Activated CD4-positive, alpha-beta T cell treated with anti-CD3 and anti-CD28 coated beads for 36 hours (primary cell): ENCODE measurements around the gene SPRTN. TPM values are rescaled to one million over a fixed set of nuclear protein-coding genes. Genes with fewer than 3 reads are reported as not detected.

Experiments used
- ATAC-seq: fragments of 200-7000 bp; cut with Tn5 transposase; one replicate; pipeline ENCODE4 v1.10.0; 2021; ENCODE audit warnings: mild to moderate bottlenecking, moderate library complexity
- CTCF ChIA-PET: fragments of 350-600 bp; sonication (Branson Sonifier 250); formaldehyde crosslinking; loops from one replicate; lab custom pipeline; 2021; ENCODE audit warnings: antibody characterized with exemption; lab: Charles Lee
- POLR2A ChIA-PET: fragments of 350-600 bp; sonication (Branson Sonifier 250); formaldehyde crosslinking; loops from one replicate; lab custom pipeline; 2021; ENCODE audit warnings: antibody characterized with exemption, inconsistent platforms; lab: Charles Lee
- DNase-seq: peaks from one replicate; pipeline ENCODE4 v3.0.0-alpha.2; 2020
- H3K27ac Mint-ChIP-seq: one replicate; pipeline ENCODE4 v1.8.0; 2021; ENCODE audit warnings: mixed read lengths
- H3K27me3 Mint-ChIP-seq: one replicate; pipeline ENCODE4 v1.8.0; 2021; ENCODE audit warnings: mixed read lengths
- H3K36me3 Mint-ChIP-seq: one replicate; pipeline ENCODE4 v1.8.0; 2021; ENCODE audit warnings: low read depth, mixed read lengths
- H3K4me1 Mint-ChIP-seq: one replicate; pipeline ENCODE4 v1.8.0; 2021; ENCODE audit warnings: mixed read lengths
- H3K4me3 Mint-ChIP-seq: one replicate; pipeline ENCODE4 v1.8.0; 2021; ENCODE audit warnings: mild to moderate bottlenecking, moderate library complexity, mixed read lengths
- H3K9me3 Mint-ChIP-seq: one replicate; pipeline ENCODE4 v1.8.0; 2021; ENCODE audit warnings: low read depth, mixed read lengths
- intact Hi-C, 2 experiments: fragments of 100-400 bp; cut with DNase I in 1 of 2; cut with micrococcal nuclease in 1 of 2; formaldehyde crosslinking; loops; one replicate each; pipeline versions ENCODE4 v1.14.2 to v1.15.1; 2022 to 2024; cut with DNase I, micrococcal nuclease
- total RNA-seq, 2 experiments: library from RNA; stranded (reverse); gene quantifications; one replicate each; pipeline ENCODE4 v1.2.3, GENCODE V29; 2021

The SPRTN gene
- total RNA-seq, 2 experiments from 2014 or later = 7.8 to 10.9 TPM

GRCh38 chr1:231381729-231382128 lies 43.6 kb downstream of the SPRTN start:
- Mint-ChIP-seq H3K9me3 (no peaks in the 10 kb centered on the region), H3K27me3 (no peaks in the 10 kb centered on the region), H3K27ac (no peak overlapping the region), H3K36me3 (no peaks in the 10 kb centered on the region), H3K4me3 (no peak overlapping the region), H3K4me1 (peaks cover 40% of the 10 kb centered on the region)
- no peak for ATAC-seq
- no peak for DNase-seq
- ChIA-PET POLR2A (no interaction called here), CTCF (interaction anchor here (0.7 to 1.5 kb wide), 3 partner anchors 25 to 222 kb away, joined by 3 to 5 read pairs (median 3); no protein-coding TSS in a partner anchor)
- intact Hi-C loops = no loop called here

DNA sequence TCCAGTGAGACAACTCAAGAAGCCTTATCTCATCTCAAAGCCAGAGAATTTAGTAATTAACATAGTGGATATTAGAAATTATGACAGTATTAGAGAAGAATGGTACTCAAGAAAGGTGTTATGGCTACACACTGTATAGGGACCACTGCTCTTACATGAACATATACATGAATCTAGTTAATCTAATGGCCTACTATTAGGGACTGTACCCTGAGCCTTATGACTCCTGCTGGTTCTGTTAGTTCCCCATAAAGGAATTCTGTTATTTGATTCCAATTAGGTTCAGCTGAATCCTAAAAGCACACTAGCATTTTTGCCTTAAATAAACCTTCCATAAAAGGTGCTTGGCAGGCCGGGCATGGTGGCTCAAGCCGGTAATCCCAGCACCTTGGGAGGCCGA lies 44.3 kb downstream of the SPRTN start:
- Mint-ChIP-seq H3K36me3 (no peaks in the 10 kb centered on the region), H3K9me3 (no peaks in the 10 kb centered on the region), H3K27ac (no peak overlapping the region), H3K27me3 (no peaks in the 10 kb centered on the region), H3K4me1 (peaks cover 36% of the 10 kb centered on the region), H3K4me3 (no peak overlapping the region)
- DNase-seq (no peak), ATAC-seq (no peak)
- ChIA-PET CTCF (interaction anchor here (0.6 to 0.7 kb wide), 2 partner anchors 25 to 1763 kb away, joined by 3 read pairs; no protein-coding TSS in a partner anchor), POLR2A (no interaction called here)
- intact Hi-C loops = no loop called here

DNA sequence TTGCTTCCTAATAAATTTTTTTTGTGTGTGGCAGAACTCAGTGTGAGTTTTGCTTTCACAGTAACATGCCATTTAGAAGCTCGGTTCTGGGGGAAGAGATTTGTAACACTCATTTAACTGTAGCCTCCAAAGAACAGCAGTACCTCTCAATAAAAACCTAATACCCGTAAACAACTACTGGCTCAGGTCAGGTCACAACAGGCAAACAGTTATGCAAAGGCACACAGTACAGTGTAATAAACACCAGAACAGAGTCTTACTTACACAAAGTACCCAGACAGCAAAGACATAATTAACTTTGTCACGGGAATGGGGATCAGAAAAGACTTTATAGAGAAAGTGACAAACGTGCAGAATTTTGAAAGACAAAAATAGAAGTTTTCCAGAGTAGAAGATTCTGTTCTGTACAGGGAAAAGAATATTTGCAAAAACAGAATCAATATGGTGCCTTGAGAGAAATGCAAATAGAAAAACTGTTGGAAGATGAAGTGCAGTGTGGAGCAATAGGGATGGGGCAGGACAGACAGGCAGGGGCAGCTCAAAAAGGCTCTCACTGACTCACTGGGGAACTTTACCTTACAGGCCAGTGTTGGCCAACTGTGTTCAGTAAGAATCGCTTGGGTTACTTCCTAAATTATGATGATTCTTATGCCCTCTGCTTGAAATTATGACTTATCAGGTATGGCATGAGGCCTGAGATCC lies 45.2 kb downstream of the SPRTN start:
- DNase-seq (no peak), ATAC-seq (no peak)
- POLR2A ChIA-PET = no interaction called here
- H3K9me3 Mint-ChIP-seq = no peaks in the 10 kb centered on the region
- H3K27me3 Mint-ChIP-seq = no peaks in the 10 kb centered on the region
- CTCF ChIA-PET = no interaction called here
- no peak overlapping the region for H3K4me3 Mint-ChIP-seq
- peaks cover 36% of the 10 kb centered on the region for H3K4me1 Mint-ChIP-seq
- peaks cover 5% of the 10 kb centered on the region for H3K36me3 Mint-ChIP-seq
- no peak overlapping the region for H3K27ac Mint-ChIP-seq
- intact Hi-C loops = no loop called here

- Mint-ChIP-seq H3K4me3 (no peak overlapping the region), H3K4me1 (peaks cover 32% of the 10 kb centered on the region), H3K36me3 (peaks cover 6% of the 10 kb centered on the region), H3K27ac (no peak overlapping the region), H3K9me3 (no peaks in the 10 kb centered on the region), H3K27me3 (no peaks in the 10 kb centered on the region)
- DNase-seq (no peak), ATAC-seq (no peak)
- ChIA-PET POLR2A (no interaction called here), CTCF (interaction anchor here (0.9 kb wide), 1 partner anchor 372 kb away, joined by 3 read pairs; no protein-coding TSS in a partner anchor)
- intact Hi-C loops = no loop called here
Measured at GRCh38 chr1:231384696-231385415, 46.8 kb downstream of the SPRTN start.

GRCh38 chr1:231385416-231385748 lies 47.3 kb downstream of the SPRTN start:
- Mint-ChIP-seq H3K4me1 (peaks cover 36% of the 10 kb centered on the region), H3K27ac (no peak overlapping the region), H3K36me3 (peaks cover 7% of the 10 kb centered on the region), H3K4me3 (no peak overlapping the region), H3K9me3 (no peaks in the 10 kb centered on the region), H3K27me3 (no peaks in the 10 kb centered on the region)
- ChIA-PET CTCF (interaction anchor here (1.3 kb wide), 1 partner anchor 16 kb away, joined by 3 read pairs; no protein-coding TSS in a partner anchor), POLR2A (no interaction called here)
- intact Hi-C loops = no loop called here
- ATAC-seq (no peak), DNase-seq (no peak)

DNA sequence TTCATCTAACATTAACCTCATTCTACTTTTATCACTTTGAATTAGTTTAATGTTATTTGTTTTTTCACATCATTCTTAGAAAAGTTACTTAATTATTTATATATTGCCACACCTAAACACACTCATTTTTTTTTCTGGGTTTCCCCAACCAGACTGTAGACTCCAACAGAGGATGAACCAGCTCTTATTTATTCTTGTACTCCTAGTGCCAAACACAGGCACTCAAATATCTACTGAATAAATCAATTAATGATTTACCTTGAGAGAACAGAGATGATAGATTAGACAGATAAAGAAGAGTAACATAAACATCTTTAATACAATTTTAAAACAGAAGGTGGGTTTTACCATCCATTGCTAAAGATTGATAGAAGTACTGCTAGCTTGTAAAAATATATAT lies 48.4 kb downstream of the SPRTN start:
- no peak for ATAC-seq
- ChIA-PET CTCF (interaction anchor here (1.3 kb wide), 1 partner anchor 17 kb away, joined by 3 read pairs; no protein-coding TSS in a partner anchor), POLR2A (no interaction called here)
- Mint-ChIP-seq H3K27me3 (no peaks in the 10 kb centered on the region), H3K36me3 (peaks cover 7% of the 10 kb centered on the region), H3K27ac (no peak overlapping the region), H3K4me1 (peaks cover 43% of the 10 kb centered on the region), H3K9me3 (no peaks in the 10 kb centered on the region), H3K4me3 (no peak overlapping the region)
- DNase-seq = no peak
- intact Hi-C loops = no loop called here

GRCh38 chr1:231387770-231388669 lies 49.9 kb downstream of the SPRTN start:
- intact Hi-C loops = no loop called here
- peak; percentile 7 for DNase-seq
- POLR2A ChIA-PET = no interaction called here
- peak; percentile 59 for ATAC-seq
- H3K9me3 Mint-ChIP-seq = no peaks in the 10 kb centered on the region
- CTCF ChIA-PET = interaction anchor here (0.6 to 1.1 kb wide), 2 partner anchors 33 to 163 kb away, joined by 3 read pairs; no protein-coding TSS in a partner anchor
- H3K27ac Mint-ChIP-seq = peak overlapping the region; percentile 72
- H3K27me3 Mint-ChIP-seq = no peaks in the 10 kb centered on the region
- H3K4me1 Mint-ChIP-seq = peaks cover 41% of the 10 kb centered on the region
- H3K4me3 Mint-ChIP-seq = no peak overlapping the region
- peaks cover 7% of the 10 kb centered on the region for H3K36me3 Mint-ChIP-seq

- H3K27ac Mint-ChIP-seq = peak overlapping the region; percentile 75
Measured at GRCh38 chr1:231390071-231390470, 52.0 kb downstream of the SPRTN start.

GRCh38 chr1:231392389-231393131 lies 54.5 kb downstream of the SPRTN start:
- intact Hi-C loops = no loop called here
- ChIA-PET CTCF (interaction anchor here (0.6 to 1.9 kb wide), 5 partner anchors 12 to 166 kb away, joined by 3 to 6 read pairs (median 4); partner anchors contain the start of gene EXOC8), POLR2A (no interaction called here)
- Mint-ChIP-seq H3K4me3 (no peak overlapping the region), H3K9me3 (no peaks in the 10 kb centered on the region), H3K27me3 (no peaks in the 10 kb centered on the region), H3K27ac (no peak overlapping the region), H3K4me1 (peaks cover 61% of the 10 kb centered on the region), H3K36me3 (peaks cover 7% of the 10 kb centered on the region)
- ATAC-seq (no peak), DNase-seq (no peak)

More at GRCh38 chr1:231390071-231390470, 52.0 kb downstream of the SPRTN start:
- intact Hi-C loops = loop anchor here in 1 of 2 experiments (2.0 kb wide), 1 partner anchor 31 kb away; no protein-coding TSS in a partner anchor
- H3K9me3 Mint-ChIP-seq = no peaks in the 10 kb centered on the region
- CTCF ChIA-PET = no interaction called here
- no peak overlapping the region for H3K4me3 Mint-ChIP-seq
- ATAC-seq (peak; percentile 79), DNase-seq (peak; percentile 48)
- peaks cover 7% of the 10 kb centered on the region for H3K36me3 Mint-ChIP-seq
- H3K27me3 Mint-ChIP-seq = no peaks in the 10 kb centered on the region
- H3K4me1 Mint-ChIP-seq = peaks cover 49% of the 10 kb centered on the region
- POLR2A ChIA-PET = no interaction called here

- H3K9me3 Mint-ChIP-seq = no peaks in the 10 kb centered on the region
- H3K4me1 Mint-ChIP-seq = peaks cover 57% of the 10 kb centered on the region
- ATAC-seq (no peak), DNase-seq (no peak)
- no peaks in the 10 kb centered on the region for H3K27me3 Mint-ChIP-seq
- peaks cover 7% of the 10 kb centered on the region for H3K36me3 Mint-ChIP-seq
- ChIA-PET CTCF (interaction anchor here (0.7 to 1.9 kb wide), 4 partner anchors 10 to 1862 kb away, joined by 3 to 6 read pairs (median 4); partner anchors contain the start of gene EXOC8), POLR2A (no interaction called here)
- no peak overlapping the region for H3K27ac Mint-ChIP-seq
- intact Hi-C loops = no loop called here
- H3K4me3 Mint-ChIP-seq = no peak overlapping the region
Measured at GRCh38 chr1:231393668-231394067, 55.6 kb downstream of the SPRTN start.
